SKM-1 (cell line): ENCODE measurements around the gene ONECUT3.
A peak's percentile ranks its signal among the peaks of the same experiment; 100 is the strongest.

ENCODE experiments used
- DNase-seq: peaks from one replicate; lab custom pipeline; 2025; ENCODE audit not compliant: unreplicated experiment; lab: John Stamatoyannopoulos, UW

Gene ONECUT3

DNA sequence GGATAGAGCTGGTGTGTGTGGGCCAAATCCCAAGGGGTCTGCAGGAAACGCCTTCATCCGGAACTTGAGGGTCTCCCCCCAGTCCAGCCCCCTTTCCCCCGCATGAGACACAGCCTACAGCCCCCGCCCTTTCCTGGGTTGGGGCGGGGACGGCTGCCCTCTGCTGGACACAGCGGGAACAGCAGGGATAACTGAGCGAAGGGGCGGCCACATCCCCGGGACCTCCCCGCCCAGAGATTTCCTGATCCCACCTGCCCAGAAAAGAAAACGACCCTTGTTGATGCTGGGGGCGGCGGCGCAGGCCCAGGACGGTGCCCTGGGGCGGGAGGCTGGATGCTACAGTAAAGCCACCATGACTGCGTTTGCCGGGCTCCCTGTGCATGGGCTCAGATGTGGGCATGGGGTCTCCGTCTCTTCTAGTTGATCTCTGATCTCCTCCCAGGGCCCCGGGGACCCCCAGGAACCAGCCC is 14.2 kb downstream of the ONECUT3 start:
- DNase-seq = no peak

DNA sequence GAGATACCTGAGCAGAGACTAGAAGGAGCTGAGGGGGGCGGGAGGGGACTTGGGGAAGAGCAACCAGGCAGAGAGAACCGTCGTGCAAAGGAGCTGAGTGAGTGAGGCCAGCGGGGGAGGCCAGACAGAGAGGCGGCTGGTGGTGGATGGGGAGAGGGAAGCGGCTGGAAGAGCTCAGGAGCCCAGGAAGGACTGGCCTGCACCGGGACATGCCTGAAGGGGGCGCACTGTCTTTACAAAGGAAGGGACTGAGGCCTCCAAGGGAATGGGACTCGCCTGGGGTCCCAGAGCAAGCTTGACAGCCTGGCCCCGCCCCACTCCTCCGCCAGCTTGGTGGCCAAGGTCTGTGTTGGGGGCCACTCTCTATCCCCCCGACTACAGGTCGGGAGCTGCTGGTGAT is 14.9 kb downstream of the ONECUT3 start:
- no peak for DNase-seq

DNA sequence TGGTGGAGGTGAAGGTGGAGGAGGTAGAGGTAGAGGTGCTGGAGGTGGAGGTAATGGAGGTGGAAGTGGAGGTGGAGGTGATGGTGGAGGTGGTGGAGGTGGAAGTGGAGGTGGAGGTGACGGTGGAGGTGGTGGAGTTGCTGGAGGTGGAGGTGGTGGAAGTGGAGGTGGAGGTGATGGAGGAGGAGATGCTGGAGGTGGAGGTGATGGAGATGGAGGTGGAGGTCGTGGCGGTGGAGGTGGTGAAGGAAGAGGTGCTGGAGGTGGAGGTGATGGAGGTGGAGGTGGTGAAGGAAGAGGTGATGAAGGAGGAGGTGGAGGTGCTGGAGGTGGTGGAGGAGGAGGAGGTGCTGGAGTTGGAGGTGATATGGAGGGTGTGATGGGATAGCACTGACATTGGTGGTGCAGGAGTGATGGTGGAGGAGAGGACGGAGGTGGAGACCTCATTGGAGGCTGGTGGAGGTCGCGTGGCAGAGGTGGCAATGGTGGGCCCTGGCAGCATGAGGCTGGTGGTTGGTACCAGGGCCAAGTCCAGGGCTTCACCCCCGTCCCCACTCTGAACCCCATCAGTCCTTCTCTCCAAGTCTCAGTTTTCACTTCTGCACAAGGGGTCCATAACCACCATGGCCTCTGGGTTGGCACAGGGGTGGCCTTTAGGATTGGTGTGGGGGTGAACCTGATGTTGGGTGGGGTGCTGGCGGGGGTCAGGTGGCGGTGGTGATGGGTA is 15.8 kb downstream of the ONECUT3 start:
- DNase-seq = no peak

DNA sequence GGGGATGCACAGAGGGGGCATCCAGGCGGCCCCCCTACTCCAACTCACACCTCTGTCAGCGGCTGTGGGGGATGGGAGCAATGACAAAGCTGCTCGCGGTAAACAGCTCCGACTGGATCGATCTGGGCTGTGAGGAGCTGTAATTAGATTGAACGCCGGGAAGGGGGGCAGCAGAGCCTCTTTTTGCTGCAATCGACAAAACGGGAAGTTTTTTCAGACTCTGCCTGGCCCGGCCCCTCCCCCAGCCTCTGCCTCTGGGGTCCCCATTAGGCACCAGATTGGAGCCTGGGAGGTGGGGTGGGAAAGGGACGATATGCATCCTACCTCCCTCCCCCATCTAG is 16.3 kb downstream of the ONECUT3 start:
- DNase-seq = no peak

DNA sequence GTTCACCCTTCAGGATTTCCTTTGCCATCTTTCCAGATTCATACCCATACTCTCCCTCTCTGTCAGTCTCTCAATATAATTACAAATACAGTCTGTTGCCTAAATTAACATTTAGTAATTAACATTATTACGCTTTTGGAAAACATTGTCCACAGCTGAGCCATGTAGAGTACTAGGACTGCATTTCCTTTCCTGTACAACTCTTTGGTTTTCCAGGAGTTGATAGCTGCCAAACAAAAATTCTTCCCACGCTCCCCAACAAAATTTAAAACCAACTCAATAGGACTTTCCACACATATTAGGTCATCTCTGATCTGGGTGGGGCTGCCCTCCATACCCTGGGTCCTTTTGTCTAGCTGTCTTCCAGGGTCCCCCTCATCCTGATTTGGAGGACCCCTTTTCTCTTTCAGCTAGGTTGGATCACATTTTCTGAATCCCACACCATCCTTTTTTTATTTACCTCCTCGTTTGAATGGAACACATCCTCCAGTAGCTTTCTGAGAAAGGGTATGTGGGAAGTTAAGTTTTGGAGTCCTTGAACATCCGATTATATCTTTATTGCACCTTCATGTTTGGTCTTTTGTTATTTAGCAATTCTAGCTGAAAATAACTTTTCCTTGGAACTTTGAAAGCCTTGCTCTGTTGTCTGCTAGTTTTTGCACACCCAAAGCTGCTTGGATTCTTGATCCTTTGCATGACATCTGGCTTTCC is 17.7 kb downstream of the ONECUT3 start:
- DNase-seq = no peak

DNA sequence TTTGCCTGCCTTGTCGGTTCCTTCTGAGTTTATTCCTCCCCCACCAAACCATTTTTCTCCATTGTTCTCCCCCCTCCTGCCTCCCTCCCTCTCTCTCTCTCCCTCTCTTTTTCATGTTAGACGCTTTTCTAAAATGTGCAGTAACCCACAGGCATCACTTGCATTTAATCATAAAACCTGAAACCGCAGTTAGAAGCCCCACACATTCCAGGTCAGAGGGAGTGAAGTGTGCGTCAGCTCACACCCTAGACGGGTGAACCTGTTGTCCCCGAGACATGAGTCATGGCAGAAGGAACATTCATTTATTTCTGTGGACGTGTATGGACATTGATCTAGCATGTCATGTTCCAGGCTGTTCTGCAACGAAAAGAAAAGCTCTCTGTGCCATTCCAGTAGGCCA is 19.9 kb downstream of the ONECUT3 start:
- DNase-seq = no peak

DNA sequence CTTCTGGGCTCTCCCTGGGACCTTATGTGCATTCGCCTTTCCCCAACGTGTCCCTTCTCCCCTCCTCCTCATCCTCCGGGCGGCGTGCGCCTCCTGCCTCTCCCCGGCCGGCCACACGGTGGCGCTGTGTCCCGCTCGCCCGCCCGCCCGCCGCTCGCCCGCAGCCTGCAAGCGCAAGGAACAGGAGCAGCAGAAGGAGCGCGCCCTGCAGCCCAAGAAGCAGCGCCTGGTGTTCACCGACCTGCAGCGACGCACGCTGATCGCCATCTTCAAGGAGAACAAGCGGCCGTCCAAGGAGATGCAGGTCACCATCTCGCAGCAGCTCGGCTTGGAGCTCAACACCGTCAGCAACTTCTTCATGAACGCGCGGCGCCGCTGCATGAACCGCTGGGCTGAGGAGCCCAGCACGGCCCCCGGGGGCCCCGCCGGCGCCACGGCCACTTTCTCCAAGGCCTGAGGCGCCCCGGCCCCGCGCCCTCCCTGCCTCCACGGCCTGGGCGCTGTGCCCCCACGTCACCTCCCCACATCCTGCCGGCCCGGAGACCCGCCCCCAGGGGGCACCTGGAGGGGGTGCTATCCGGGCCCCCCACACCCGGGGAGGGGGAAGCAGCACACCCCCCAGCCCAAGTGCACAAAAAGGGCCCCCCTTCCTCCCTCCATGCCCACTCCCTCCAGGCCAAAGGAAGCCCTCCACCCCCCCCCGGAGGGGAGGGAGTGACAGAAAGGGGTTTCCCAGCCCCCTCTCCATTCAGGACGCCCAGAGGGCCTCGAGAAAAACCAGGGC is 21.9 kb downstream of the ONECUT3 start:
- DNase-seq = no peak

DNA sequence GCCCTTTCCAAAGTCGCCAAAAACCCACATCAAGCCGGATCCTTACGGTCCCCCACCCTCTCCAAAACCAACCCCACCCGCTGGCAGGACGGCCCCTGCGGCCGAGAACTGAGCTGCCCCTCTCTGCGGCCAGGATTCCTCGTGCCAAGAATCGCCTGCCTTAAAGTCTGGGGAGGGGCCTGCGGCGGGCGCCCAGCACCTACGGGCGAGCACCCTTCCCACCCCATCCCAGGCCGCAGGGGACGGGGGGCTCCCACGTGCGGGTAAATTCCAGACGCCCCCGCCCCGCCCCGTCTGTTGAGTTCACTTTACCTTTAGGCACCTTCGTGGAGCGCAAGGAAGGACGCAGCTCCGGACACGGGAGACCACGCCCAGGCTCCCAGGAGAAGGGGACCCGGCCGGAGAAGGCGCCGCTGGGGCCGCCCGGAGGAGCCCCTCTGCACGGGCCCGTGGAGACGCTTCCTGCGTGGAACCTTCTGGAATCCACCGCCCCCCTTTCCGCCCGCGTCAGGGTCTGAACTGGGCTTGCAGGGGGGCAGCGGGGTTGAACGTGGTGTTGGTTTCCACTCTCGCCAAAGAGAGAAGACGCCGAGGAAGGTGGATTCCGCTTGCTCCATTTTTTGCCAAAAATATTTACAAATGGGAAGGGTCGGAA is 22.8 kb downstream of the ONECUT3 start:
- no peak for DNase-seq

GRCh38 chr19:1776606-1777147 is 23.4 kb downstream of the ONECUT3 start:
- no peak for DNase-seq

DNA sequence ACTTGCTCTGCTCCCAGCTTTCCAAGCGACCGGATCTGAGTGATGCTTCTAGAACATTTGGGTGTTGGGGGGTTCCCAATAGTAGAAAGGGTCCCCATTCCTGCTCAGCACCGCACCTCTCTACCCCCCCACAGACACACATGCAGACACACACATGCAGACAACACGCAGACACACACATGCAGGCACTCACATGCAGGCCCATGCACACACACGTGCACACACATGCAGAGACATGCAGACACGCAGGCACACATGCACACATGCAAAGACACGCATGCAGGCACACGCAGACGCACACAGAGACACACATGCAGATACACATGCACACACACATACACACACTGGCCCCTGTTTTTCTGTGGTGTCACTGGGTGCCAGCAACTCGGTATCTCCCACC is 23.8 kb downstream of the ONECUT3 start:
- no peak for DNase-seq

GRCh38 chr19:1779574-1779973 is 26.3 kb downstream of the ONECUT3 start:
- DNase-seq = no peak

- no peak for DNase-seq
Measured at GRCh38 chr19:1780272-1780958, 27.1 kb downstream of the ONECUT3 start.

DNA sequence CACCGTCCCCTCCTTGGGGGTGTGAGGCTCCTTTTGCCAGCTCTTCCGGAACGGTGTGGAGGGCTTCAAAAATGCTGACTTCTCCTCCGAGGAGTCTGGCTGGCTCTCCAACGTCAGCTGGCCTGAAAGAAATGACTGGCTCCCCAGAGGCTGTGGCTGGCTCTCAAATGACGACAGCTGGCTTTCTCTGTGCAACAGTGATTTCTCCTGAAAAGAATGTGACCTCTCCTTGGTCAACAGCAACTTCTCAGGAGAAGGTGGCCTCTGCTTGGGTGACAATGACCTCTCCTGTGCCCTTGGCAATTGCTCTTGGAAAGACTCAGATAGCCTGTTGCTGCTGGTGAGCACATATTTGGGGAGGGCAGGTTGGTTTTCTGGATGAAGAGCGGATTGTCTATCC is 29.2 kb downstream of the ONECUT3 start:
- DNase-seq = no peak

- DNase-seq = no peak
Measured at GRCh38 chr19:1783354-1783753, 30.0 kb downstream of the ONECUT3 start.

DNA sequence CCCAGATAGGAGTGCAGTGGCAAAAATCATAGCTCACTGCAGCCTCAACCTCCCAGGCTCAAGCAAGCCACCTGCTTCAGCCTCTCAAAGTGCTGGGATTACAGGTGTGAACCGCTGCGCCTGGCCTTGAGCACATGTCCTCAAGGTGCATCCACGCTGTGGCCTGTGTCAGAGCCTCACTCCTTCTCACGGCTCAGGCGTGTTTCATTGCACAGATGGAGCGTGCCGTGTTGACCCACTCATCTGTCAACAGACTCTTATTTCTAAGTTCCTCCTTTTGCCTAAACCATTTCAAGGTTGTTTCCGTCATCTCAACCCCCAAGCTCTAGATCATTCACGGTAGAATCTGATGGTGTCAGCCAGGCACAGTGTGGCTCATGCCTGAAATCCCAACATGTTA is 30.6 kb downstream of the ONECUT3 start:
- peak; percentile 18 for DNase-seq

DNA sequence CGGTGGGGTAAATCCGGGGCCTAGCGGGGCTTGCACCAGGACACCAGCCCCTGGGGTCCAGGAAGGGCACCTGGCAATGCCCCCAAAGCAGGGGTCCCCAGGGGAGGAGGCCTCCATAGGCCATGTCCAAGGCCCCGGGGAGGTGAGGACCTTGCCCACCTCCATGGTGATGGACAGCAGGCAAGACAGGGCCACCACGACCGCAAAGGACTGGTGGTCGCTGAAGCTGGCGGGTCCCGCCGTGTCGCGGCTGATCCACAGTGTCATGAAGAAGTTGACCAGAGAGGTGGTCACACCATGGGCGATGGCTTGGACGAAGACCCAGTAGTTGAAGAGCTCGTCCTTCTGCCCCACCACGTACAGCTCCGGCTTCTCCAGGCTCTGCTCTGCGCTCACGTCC is 32.0 kb downstream of the ONECUT3 start:
- DNase-seq = no peak

DNA sequence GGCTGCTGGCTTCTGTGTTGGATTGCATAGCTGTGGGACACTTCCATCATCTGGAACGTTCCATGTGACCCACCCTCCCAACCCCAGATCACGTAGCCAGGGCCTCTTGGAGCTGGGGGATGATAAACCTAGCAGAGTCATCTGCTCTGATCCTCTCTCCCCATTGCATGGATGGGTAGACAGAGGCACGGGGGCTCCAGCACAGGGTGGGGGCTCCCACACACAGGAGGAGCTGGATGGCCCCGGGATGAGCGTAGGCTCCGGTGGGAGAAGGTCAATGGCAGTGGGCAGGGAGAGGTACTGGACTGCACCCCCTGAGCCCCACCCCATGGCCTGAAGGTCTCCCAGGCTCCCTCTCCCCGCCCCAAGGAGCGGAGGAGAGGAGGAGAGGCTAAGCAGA is 33.4 kb downstream of the ONECUT3 start:
- no peak for DNase-seq

DNA sequence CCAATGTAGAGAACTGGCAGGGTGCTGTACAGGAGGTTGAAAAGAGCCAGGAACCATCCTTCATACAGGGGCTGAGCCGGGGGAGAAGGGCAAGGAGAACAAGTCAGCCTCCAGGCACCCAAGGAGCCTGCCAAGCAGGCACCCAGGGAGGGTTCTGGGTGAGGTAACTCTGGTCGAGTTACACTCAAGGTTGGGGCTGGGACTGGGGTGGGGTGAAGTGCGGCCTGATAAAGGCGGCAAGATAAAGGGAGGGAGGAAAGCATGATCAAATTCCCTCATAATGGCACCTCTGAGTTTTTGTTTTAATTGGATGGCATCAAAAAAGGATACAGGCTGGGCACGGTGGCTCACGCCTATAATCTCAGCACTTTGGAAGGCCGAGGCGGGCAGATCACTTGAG is 33.8 kb downstream of the ONECUT3 start:
- DNase-seq = no peak

- DNase-seq = no peak
Measured at GRCh38 chr19:1789261-1790041, 36.1 kb downstream of the ONECUT3 start.
